Measurements from ENCODE around the gene CNTN1.

GRCh38 chr12:40727774-40728483 is 35.7 kb downstream of the CNTN1 start:
- TF ChIP-seq YY1 (IDR thresholded peaks at IDR 0.05; ENCODE audit: insufficient read depth, insufficient read length) (no peak), ZNF274 (IDR thresholded peaks at IDR 0.05; ENCODE audit: low read depth, low read length) (no peak)

All from NT2/D1 (cell line).